DMS153 (cell line): Measurements from ENCODE around the gene MAGI2.

ENCODE experiments used
- DNase-seq: peaks from one replicate; lab custom pipeline; 2025; lab: John Stamatoyannopoulos, UW

The MAGI2 gene

DNA sequence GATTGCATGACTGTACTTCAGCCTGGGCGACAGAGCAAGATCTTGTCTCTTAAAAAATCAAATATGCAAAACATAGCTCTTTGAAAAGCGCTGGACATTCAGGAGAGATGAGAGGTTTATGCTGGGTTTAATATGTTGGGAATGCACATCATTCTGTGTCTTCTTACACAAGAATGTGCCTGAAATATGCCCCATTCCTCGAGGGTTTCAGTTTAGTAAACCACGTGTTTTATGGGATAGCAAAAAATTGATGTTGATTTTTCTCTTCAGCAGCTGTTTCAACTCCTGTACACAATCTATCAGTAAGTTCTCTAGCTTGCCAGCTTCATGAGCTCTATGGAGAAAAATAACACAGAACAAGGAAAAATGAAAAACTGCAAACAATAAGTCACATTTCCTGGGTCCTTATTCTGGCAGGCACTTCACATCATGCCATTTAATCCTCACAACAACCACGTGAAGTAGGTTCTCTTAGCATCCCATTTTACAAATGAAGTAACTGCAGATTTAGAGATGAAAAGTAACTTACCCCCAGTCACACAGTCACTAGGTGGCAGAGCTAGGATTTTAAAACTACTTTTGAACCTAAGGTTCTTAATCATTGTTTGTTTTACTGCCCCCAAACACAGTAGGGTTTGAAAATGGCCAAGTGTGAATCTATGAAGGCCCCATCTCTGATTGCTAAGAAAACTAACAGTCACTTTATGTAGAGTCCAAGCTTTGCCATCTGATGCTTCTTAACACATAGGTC, 1231.3 kb downstream of the MAGI2 start:
- no peak for DNase-seq

- DNase-seq, result no peak
These were observed 1232.7 kb downstream of the MAGI2 start for GRCh38 chr7:78220754-78221153.

DNA sequence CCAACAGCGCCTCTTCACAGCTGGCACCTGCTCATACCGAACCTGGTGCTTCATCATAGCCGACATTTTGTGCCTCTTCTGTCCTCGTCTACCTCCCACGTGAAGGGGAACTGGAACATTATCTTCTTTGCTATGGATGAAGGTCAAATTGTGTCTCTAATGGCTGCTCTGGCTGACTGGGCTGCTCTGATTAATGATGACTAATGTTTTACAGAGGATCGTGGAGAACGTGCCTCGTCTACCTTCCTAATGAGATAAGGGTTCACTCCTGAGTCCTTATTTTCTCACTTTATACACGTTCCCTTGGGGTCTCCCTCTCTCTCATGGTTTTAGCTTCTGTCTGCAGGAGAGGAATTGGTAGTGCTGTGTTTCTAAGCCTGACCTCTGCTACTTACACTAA, 1234.6 kb downstream of the MAGI2 start:
- no peak for DNase-seq

DNA sequence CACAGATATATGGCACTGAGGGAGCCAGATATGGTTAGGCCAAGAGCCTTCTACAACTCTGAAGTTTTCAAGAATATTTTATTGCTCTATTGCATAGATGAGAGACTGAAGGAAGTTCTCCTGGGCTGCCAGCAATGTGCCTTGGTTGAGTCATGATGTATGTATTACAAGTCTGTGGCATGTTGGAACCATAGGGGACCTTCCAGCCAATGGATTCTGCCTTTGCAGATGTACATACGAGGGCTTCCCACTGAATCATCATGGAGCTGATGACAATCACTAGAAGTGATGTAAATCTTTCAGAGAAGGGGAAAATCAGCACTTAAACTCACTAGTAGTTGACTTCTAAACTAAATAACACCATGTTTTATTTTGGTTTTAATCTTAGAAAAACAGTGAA, 1235.4 kb downstream of the MAGI2 start:
- DNase-seq, result no peak

GRCh38 chr7:78215199-78215598, 1238.3 kb downstream of the MAGI2 start:
- no peak for DNase-seq

DNA sequence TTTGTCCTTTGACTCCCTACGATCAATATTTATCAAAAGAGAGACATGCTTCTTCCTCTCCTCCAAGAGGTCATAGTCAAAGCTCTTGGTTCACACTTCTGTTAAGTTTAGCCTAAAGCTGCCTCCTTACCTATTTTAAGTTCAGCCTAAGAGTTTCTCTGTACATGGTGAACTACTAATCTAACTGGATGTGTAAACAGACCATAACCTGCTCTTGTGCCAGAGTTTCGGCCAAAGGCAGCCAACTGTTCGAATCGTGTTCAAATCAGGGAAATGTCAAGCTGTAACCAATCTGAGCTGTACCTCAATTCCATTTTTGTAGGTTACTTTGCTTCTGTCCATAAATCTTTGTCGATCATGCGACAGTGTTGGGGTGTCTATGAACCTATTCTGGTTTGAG, 1240.1 kb downstream of the MAGI2 start:
- DNase-seq, result no peak

DNA sequence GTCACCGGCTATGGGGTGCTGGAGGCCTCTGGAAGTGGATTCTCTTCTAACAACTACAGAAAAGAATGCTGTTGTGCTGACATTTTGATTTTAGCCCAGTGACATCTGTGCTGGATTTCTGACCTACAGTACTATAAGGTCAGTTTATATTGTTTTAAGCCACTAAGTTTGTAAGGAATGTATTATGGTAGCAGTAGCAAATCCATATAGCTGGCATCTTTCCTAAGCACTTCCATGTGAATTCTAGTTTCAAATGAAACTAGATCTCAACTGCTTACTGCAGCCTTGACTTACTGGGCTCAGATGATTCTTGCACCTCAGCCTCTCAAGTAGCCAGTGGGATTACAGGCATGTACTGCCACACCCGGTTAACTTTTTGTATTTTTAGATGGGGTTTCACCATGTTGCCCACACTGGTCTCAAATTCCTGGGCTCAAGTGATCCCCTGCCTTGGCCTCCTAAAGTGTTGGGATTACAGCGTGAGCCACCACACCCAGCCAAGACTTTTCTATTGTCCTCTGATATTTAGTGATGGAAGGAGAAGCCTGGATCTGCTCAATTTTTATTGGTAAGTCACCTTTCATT, 1240.9 kb downstream of the MAGI2 start:
- DNase-seq, result no peak

- no peak for DNase-seq
These were observed 1246.2 kb downstream of the MAGI2 start for GRCh38 chr7:78207269-78207668.

DNA sequence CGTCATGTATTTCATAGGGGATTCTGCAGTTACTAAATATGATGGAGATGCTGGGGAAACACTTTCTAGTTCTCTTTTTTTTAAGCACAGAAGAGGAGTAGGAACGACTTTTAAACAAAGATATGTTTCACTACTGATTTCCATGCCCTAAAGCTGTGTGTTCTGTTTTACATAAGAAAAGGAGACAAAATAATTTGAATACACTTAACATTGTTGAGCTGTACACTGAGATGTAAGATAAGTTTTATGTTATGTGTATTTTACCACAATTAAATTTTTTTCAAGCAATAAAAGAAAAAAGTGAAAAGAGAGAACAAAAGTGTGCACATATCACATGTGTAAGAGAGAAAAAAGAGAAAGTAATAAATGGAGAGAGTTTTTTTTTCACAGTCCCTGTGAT, 1246.7 kb downstream of the MAGI2 start:
- DNase-seq, result no peak

DNA sequence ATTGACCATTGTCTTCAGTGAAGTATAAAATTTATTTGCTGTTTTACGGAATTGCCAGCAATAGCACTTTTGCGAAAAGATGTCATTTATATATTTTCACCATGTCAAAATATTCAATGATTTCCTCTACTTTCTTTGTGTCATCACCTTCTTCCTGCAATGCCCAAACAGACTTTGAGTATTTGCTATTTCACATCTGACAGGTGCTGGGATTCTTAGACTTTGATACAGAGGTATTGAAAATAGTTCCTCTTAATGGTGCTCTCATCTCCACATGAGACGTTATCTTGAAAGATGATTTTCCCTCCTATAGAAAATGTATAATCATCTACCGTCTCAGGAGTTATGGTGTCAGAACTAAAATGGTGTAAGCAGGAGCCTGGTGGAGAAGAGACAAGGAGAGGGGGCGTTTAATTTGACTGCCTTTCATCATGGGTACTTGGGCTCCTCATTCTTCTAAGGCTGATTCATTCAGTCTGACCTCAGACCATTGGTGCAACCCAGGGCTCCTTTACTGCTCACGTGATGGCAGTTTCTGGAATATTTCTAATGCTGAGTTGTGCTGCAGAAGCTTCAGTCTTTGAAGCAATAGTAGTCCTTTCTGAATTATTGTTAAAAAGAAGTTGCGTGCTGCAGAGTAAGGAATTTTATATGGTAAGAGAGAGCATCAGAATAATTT, 1250.3 kb downstream of the MAGI2 start:
- DNase-seq, result no peak

DNA sequence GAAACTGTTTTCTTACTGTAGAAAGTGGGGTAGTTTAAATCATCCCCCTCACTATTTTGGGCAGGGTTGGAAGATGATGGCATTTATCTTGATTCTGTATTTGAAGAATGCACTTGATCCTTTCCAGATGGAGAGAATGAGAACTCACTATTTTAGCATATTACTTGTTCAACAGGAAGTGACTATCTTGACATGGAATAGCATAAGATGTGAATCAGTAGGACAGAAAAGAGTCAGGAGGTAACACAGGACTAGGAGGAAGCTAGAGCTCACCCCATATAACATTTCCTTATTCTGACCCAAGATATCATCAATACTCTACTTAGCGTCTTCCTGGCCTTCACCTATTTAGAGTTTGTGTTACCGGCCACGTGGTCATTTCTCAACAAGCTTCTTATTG, 1254.7 kb downstream of the MAGI2 start:
- DNase-seq, result no peak

- no peak for DNase-seq
These were observed 1256.0 kb downstream of the MAGI2 start for GRCh38 chr7:78197447-78197846.

GRCh38 chr7:78195281-78195680, 1258.2 kb downstream of the MAGI2 start:
- DNase-seq, result no peak

- DNase-seq, result no peak
These were observed 1258.9 kb downstream of the MAGI2 start for GRCh38 chr7:78194611-78195010.

GRCh38 chr7:78191475-78192079, 1261.9 kb downstream of the MAGI2 start:
- DNase-seq, result no peak

- no peak for DNase-seq
These were observed 1263.7 kb downstream of the MAGI2 start for GRCh38 chr7:78189762-78190161.

- no peak for DNase-seq
These were observed 1268.2 kb downstream of the MAGI2 start for GRCh38 chr7:78185149-78185745.

- no peak for DNase-seq
These were observed 1269.2 kb downstream of the MAGI2 start for GRCh38 chr7:78184299-78184698.

DNA sequence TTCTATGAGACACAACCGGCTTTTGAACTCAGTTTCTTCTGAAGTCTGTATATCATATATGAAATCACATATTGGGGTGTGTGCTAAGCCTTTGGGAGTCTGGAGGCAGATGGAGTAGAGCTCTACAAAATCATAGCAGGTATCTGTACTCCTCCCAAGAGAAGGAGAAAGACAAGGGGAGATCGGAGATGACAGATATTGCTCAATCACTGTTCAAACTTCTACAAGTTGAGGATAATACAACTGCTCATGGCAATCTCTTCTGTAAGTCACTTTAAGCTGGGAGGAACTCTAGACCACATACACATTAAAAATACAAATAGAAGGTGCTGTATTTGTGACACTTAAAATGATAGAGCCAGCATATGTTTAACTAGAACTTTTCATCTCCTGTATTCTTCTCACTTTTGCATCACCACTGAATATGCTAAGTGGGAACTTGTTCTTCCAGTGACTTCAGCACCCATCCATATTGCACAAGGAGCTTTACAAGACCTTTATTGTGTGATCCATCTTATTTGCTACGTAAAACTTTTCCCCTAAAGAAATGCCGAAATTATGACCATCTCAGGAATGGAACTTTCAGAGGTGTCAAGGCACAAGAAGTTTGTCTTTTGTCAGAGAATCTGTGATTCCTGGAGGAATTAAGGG, 1273.5 kb downstream of the MAGI2 start:
- DNase-seq, result no peak

DNA sequence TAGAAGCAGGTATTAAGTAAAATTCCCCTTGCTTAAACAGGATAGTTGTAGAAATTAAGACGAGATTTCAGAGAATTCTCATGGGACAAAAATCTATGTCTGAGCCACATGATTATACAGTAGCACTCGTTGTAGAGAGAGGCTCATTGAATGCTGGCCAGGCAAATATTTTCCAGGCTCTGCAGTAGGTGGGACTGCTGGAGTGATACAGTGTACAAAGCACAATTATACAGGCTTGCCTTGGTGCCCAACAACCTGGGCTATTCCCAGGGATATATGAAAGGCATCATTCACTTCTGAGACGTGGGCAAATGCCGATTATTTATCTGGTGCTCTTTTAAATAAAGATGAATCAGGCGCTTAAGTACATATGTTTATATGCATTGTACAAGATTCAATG, 1274.3 kb downstream of the MAGI2 start:
- no peak for DNase-seq

- no peak for DNase-seq
These were observed 1275.1 kb downstream of the MAGI2 start for GRCh38 chr7:78178319-78178718.

- no peak for DNase-seq
These were observed 1277.3 kb downstream of the MAGI2 start for GRCh38 chr7:78176171-78176570.
